Osteoblast (primary cell): ENCODE measurements around the gene CFAP45. TPM values are rescaled to one million over a fixed set of nuclear protein-coding genes. Genes with fewer than 3 reads are reported as not detected.
A peak's percentile ranks its signal among the peaks of the same experiment; 100 is the strongest.

Source experiments
- DNase-seq: peaks from one replicate; pipeline ENCODE4 v3.0.0; 2011; ENCODE audit warnings: low spot score, mixed read lengths; ENCODE audit not compliant: insufficient read length; ENCODE audit errors: missing footprints
- H2AFZ ChIP-seq: 2 replicates; pipeline ENCODE4 v1.6.0; 2011; ENCODE audit warnings: mild to moderate bottlenecking, low read length
- H3K27ac ChIP-seq: 2 replicates; pipeline ENCODE4 v1.5.1; 2011; ENCODE audit warnings: mild to moderate bottlenecking, low read depth, low read length, moderate library complexity
- H3K27me3 ChIP-seq: 2 replicates; pipeline ENCODE4 v1.6.0; 2012; ENCODE audit warnings: mild to moderate bottlenecking, control low read depth, inconsistent platforms, low read length, moderate library complexity; ENCODE audit not compliant: insufficient read depth
- H3K36me3 ChIP-seq: 2 replicates; pipeline ENCODE4 v1.5.1; 2011; ENCODE audit warnings: mild to moderate bottlenecking, low read length, control low read depth, moderate library complexity; ENCODE audit not compliant: insufficient read depth
- H3K4me1 ChIP-seq: 2 replicates; pipeline ENCODE4 v1.5.1; 2011; ENCODE audit warnings: mild to moderate bottlenecking, low read length, control low read depth, moderate library complexity; ENCODE audit not compliant: insufficient read depth
- H3K4me2 ChIP-seq: 2 replicates; pipeline ENCODE4 v1.6.0; 2011; ENCODE audit warnings: mild to moderate bottlenecking, low read length; ENCODE audit not compliant: insufficient read depth
- H3K4me3 ChIP-seq: fragments of 200-600 bp; sonication (generic); 3 replicates; pipeline ENCODE4 v1.5.1; 2012; ENCODE audit warnings: mild to moderate bottlenecking, low read length, inconsistent platforms; ENCODE audit not compliant: insufficient read depth
- H3K79me2 ChIP-seq: 2 replicates; pipeline ENCODE4 v1.6.0; 2012; ENCODE audit warnings: mild to moderate bottlenecking, low read length, control low read depth, inconsistent platforms; ENCODE audit not compliant: insufficient read depth
- H3K9me3 ChIP-seq: 2 replicates; pipeline ENCODE4 v1.5.1; 2011; ENCODE audit warnings: low read depth, low read length, control low read depth
- H4K20me1 ChIP-seq: 2 replicates; pipeline ENCODE4 v1.6.0; 2012; ENCODE audit warnings: mild to moderate bottlenecking, low read length, control low read depth; ENCODE audit not compliant: insufficient read depth
- CTCF ChIP-seq: IDR thresholded peaks from 2 replicates; pipeline ENCODE4 v1.5.1; 2011; ENCODE audit warnings: mild to moderate bottlenecking, low read depth, low read length, moderate library complexity; ENCODE audit errors: extremely low read depth
- total RNA-seq: library from RNA; depleted of rRNA; stranded (reverse); fragments of >200 nt; gene quantifications from 2 replicates; pipeline ENCODE4 v1.2.3, GENCODE V29; 2012

Gene CFAP45
- total RNA-seq, 1 donor, result 0.36 TPM

GRCh38 chr1:159922511-159923202 lies 22.7 kb upstream of the CFAP45 start:
- Histone ChIP-seq H3K4me1 (peaks cover 46% of the 10 kb centered on the region), H3K27ac (peak overlapping the region; percentile 99), H3K79me2 (peaks cover 63% of the 10 kb centered on the region), H4K20me1 (peaks cover 39% of the 10 kb centered on the region), H3K4me2 (peak overlapping the region; percentile 95), H3K36me3 (peaks cover 23% of the 10 kb centered on the region), H3K4me3 (peak overlapping the region; percentile 99), H2AFZ (no peak overlapping the region), H3K9me3 (no peaks in the 10 kb centered on the region), H3K27me3 (no peaks in the 10 kb centered on the region)
- peak; percentile 90 for DNase-seq
- TF ChIP-seq CTCF, result no peak

DNA sequence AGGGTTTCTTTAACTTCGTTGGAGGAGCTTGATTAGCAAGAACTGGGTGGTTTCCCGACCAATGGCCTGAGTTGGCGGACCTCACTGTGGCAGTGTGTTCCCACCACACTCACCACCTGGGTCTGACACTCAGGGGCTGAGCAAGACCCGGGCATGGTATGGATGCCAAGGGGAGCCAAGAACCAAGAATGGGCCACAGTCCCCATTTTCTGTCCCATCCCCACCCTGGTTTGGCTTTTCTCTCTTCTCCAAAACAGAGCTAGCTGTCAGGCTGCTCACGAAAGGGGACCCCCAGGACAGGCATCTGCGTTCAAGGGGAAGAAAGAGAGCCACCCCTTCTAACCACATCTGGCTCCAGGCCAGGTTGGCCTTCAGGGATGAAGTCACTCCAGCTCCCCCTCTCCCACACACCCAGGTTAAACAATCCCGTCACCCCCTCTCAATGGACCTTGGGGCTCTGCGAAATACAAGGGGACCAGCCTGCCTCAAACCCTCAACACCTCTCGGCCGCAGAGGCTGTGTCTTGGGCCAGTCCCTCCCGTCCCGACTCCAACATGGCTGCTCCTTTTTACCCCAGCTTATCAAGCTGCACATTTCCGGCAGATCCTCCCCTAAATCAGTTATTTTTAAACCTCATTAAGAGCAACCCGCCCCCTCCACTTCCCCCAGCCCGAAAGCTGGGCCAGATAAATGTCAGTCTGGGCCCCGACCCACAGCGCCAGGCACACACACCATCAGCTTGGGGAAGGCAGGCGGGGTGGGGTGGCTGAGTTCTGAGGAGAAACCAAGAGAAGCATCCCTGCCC lies 21.9 kb upstream of the CFAP45 start:
- Histone ChIP-seq H3K4me1 (peaks cover 52% of the 10 kb centered on the region), H3K27ac (peak overlapping the region; percentile 99), H3K4me2 (peak overlapping the region; percentile 95), H3K9me3 (no peaks in the 10 kb centered on the region), H3K4me3 (peak overlapping the region; percentile 99), H2AFZ (no peak overlapping the region), H4K20me1 (peaks cover 43% of the 10 kb centered on the region), H3K79me2 (peaks cover 63% of the 10 kb centered on the region), H3K27me3 (no peaks in the 10 kb centered on the region), H3K36me3 (peaks cover 27% of the 10 kb centered on the region)
- peak; percentile 58 for DNase-seq
- no peak for TF ChIP-seq CTCF

DNA sequence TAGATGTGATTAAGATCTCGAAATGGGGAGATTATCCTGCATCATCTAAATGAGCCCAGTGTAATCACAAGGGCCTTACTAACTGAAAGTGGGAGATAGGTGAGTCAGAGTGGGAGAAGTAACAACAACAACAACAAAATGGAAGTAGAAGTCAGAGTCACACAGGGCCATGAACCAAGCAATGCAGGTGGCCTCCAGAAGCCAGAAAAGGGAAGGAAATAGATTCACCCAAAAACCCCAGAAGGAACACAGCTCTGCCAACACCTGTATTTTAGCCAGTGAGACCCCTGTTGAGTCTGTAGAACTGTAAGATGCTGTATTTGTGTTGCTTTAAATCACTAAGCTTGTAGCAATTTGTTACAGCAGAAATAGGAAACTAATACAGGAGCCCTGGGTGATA lies 21.3 kb upstream of the CFAP45 start:
- H3K36me3 ChIP-seq, result peaks cover 30% of the 10 kb centered on the region

More for the DNA sequence above, 21.3 kb upstream of the CFAP45 start:
- H3K27me3 ChIP-seq, result no peaks in the 10 kb centered on the region
- no peaks in the 10 kb centered on the region for H3K9me3 ChIP-seq
- peaks cover 63% of the 10 kb centered on the region for H3K79me2 ChIP-seq
- H4K20me1 ChIP-seq, result peaks cover 46% of the 10 kb centered on the region
- no peak for TF ChIP-seq CTCF
- DNase-seq, result peak; percentile 32
- no peak overlapping the region for H3K4me3 ChIP-seq
- peaks cover 58% of the 10 kb centered on the region for H3K4me1 ChIP-seq
- H2AFZ ChIP-seq, result no peak overlapping the region
- H3K4me2 ChIP-seq, result peak overlapping the region; percentile 95
- peak overlapping the region; percentile 99 for H3K27ac ChIP-seq
